AML-193 (cell line): ENCODE measurements around the gene NPAT.

Source experiments
- DNase-seq, 2 experiments: peaks; one replicate each; lab custom pipeline; 2025; lab: John Stamatoyannopoulos, UW

The NPAT gene

DNA sequence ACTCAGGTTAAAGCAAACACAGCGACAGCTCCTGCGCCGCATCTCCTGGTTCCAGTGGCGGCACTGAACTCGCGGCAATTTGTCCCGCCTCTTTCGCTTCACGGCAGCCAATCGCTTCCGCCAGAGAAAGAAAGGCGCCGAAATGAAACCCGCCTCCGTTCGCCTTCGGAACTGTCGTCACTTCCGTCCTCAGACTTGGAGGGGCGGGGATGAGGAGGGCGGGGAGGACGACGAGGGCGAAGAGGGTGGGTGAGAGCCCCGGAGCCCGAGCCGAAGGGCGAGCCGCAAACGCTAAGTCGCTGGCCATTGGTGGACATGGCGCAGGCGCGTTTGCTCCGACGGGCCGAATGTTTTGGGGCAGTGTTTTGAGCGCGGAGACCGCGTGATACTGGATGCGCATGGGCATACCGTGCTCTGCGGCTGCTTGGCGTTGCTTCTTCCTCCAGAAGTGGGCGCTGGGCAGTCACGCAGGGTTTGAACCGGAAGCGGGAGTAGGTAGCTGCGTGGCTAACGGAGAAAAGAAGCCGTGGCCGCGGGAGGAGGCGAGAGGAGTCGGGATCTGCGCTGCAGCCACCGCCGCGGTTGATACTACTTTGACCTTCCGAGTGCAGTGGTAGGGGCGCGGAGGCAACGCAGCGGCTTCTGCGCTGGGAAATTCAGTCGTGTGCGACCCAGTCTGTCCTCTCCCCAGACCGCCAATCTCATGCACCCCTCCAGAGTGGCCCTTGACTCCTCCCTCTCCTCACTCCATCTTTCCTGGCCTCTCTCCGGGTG, at the start of gene NPAT, which contains the start of gene ATM:
Gene NPAT, minus strand, starts transcription at position 65 of the 774 bp plus-strand sequence. CDS start 102 bp downstream, outside the sequence.
Gene ATM, plus strand, starts transcription at position 494 of the 774 bp plus-strand sequence. CDS start 4,558 bp downstream, outside the sequence.
- peak; percentile 100 for DNase-seq

DNA sequence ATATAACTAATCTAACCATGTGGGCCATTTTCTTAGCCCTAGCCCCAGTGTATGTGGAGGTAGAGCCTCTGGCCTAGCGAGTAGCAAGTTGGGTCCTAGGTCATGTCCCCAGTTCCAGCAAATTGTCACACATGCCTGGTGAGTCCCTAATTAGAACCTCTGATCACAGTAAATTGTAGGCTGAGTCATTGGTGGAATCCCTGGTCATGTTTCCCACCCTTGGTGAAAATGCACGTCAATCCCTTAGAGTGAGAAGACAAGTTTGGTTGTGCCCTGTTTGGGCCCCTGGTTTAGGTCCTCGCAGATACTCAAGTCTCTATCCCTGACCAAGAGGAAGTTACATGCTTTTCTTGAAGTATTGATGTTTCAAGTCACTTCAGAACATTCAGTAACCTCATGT, 47.1 kb upstream of the NPAT start:
- DNase-seq, result no peak

DNA sequence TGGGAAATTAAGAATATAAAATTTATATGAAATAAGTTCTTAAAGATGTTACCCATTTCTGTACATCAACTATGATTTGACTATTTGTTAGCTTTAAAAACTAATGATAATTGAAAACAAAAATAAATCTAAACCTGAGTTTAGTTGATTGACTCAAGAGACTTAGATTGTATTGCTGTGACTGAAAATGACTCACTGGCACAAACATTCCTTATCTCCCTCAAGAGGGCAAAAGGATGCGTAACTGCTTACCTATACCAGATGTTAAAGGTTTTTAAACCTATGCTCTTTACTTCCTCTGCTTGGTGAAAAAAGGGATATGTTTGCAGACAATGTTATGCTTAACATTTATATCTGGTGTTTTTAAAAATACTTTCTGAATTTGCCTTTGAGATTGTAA, 30.7 kb upstream of the NPAT start:
- DNase-seq, result no peak

DNA sequence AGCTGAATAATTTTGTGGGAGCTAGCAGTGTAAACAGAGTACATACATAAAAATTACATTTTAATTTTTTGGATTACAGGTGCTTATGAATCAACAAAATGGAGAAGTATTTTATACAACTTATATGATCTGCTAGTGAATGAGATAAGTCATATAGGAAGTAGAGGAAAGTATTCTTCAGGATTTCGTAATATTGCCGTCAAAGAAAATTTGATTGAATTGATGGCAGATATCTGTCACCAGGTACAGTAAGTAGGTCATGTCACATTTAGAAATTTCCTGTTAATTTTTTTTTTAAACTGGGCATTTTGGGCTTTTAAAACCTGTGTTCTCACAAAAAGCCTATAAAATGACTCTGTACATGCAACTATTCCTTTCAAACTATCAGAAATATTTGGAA, 24.4 kb upstream of the NPAT start:
- no peak for DNase-seq

DNA sequence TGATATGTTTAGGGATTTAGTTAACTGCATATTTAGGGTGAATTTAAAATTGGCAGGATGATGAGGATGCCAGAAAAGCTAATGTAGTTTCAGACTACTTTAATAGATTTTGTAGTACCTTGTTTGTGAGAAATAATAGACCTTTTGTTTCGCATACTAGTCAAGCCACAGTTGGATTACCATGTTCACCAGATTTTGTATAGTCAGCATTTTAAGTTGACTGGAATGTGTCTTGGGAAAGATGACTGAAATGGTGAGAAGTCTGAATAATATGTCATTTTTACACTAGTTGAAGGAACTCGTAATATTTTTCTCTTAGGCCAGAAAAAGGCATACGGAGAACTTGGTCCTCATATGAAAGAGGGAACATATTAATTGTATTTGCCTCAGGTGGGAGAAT, 23.9 kb upstream of the NPAT start:
- no peak for DNase-seq

DNA sequence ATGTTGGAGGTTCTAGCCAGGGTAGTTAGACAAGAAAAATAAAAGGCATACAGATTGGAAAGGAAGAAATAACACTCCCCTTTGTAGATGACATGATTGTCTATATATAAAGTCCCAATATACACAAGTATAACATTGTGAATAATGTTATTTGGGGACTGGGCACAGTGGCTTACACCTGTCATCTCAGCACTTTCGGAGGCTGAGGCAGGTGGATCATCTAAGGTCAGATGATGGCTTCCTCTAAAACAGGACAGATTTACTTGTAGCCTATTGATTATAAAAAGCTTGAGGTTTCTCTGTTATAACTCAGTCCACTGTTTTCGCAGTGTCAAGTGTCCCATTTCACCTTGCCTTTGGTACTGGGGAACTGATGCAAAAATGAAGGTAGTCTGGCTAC, 20.0 kb upstream of the NPAT start:
- DNase-seq, result no peak

DNA sequence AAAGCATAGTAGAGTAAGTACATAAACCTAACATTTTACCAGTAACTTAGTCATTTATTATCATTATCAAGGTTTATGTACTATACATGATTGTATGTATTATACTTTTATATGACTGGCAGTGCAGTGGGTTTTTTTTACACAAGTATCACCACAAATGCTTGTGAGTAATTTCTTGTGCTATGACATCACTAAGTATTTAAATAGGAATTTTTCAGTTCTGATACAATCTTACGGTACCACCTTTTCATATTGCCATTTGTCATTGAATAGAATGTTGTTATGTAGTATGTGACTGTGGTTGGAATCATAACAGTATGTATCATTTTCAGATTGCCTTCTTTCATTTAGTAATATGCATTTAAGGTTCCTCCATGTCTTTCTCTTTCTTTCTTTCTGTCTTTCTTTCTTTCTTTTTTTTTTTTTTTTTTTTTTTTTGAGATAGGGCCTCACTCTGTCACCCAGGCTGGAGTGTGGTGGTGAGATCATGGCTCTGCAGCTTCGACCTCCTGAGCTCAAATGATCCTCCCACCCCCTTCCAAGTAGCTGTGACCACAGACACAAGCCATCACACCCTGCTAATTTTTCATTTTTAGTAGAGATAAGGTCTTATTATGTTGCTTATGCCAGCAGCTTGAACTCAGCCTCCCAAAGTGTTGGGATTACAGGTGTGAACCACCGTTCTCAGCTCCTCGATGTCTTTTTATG, 19.0 kb upstream of the NPAT start:
- no peak for DNase-seq

DNA sequence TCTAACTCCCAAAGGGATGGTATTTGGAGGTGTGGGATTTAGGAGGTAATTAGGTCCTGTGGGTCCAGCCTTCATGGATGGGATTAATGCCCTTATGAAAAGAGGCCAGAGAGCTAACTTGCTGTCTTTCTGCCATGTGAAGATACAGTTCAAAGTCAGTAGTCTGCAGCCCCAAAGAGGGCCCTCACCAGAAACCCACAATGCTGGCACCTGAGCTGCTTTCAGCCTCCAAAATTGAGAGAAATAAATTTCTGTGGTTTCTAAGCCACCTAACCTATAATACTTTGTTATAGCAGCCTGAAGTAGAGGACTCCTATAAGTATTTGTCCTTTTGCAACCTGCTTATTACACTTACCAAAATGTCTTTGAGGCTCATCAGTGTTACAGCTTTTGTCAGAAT, 16.6 kb upstream of the NPAT start:
- no peak for DNase-seq

DNA sequence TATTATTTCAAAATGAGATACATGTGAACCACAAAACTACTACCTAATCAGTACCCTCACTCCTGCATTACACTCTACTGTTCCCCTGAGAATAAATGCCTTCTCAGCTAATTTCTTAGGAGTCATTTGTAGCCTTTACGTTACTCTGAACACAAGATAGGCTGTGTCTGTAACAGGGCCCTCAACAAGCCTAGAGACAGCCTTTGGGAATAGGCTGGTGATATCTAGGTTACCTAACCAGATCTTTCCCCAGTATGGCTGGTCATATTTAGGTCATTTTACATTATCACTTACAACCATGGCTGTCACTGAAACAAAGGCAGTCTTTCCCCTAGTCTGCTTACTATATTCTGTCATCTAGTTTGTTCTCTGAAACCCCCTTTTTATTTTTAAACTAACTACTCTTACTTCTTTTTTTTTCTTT, 14.6 kb upstream of the NPAT start:
- DNase-seq, result no peak

DNA sequence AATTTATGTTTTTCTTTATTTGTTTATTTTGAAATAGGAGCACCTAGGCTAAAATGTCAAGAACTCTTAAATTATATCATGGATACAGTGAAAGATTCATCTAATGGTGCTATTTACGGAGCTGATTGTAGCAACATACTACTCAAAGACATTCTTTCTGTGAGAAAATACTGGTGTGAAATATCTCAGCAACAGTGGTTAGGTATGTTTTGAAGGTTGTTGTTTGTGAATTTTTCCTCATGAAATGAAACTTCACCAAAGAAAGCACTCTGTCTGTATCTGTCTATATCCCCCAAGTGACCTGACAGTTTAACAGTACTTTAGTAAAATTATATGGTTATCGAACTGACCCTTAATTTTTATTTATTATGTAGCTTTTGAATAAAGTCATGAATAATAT, 13.2 kb upstream of the NPAT start:
- no peak for DNase-seq

DNA sequence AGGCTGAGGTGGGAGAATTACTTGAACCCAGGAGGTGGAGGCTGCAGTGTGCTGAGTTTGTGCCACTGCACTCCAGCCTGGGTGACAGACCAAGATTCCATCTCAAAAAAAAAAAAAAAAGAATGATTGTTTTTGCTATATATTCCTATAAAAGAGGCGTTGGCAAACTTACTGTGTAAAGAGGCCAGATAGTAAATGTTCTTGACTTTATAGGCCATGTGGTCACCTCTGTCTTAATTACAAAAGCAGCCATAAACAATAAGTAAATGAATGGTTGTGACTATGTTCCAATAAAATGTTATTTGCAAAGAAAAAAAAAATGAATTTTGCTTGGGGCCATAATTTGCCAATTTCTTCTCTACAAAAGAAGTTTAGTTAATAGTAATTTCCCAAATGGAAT, 12.8 kb upstream of the NPAT start:
- DNase-seq, result no peak

DNA sequence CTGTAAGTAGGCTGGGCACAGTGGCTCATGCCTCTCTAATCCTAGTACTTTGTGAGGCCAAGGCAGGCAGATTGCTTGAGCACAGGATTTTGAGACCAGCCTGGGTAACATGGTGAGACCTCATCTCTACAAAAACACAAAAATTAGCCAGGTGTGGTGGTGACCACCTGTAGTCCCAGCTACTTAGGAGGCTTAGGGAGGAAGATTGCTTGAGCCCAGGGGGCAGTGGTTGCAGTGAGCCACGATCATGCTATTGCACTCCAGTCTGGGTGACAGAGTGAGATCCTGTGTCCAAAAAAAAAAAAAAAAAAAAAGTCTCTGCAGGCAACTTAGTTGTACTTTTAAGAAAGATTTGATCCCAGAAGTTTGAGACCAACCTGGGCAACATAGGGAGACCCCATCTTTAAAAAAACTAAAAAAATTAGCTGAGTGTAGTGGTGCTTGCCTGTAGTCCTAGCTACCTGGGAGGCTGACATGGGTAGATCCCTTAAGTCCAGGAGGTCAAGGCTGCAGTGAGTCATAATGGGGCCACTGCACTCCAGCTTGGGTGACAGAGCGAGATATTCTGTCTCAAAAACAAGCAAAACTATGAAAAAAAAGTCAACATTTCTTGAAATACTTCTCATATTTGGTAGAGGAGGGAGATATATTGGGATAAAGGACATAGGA, 11.0 kb upstream of the NPAT start:
- DNase-seq, result no peak

DNA sequence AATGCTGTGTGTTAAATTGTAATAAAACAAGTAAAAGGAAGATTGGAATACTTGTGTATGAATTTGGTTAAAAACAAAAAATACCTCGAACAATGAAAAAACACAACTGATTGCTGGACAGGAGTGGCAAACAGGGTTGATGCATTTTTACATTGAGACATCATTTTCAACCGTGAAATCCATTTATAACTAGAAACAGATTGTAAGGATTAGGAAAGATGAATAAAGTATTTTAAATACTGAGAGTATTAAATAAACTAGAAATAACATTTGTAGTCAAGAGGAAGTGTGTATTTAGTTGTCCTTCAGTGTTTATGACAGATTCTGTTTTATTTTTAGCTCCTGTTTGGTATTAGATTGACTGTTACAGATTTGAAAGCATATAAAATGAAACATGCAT, 5.8 kb upstream of the NPAT start:
- no peak for DNase-seq

DNA sequence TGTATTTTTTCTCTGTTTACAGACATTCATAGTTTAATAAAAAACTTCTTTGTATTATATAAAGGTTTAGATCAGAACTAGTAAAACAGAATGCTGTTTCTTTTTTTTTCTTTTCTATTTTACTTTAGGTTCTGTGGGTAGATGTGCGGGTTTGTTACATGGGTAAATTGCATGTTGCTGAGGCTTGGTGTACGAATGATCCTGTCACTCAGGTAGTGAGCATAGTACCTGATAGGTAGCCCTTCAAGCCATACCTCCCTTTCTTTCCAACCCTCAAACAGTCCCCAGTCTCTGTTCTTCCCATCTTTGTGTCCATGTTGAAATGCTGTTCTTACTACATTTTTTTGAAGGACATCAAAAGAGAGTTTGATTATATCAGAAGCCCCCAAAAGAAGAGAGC, 3.6 kb upstream of the NPAT start:
- no peak for DNase-seq

DNA sequence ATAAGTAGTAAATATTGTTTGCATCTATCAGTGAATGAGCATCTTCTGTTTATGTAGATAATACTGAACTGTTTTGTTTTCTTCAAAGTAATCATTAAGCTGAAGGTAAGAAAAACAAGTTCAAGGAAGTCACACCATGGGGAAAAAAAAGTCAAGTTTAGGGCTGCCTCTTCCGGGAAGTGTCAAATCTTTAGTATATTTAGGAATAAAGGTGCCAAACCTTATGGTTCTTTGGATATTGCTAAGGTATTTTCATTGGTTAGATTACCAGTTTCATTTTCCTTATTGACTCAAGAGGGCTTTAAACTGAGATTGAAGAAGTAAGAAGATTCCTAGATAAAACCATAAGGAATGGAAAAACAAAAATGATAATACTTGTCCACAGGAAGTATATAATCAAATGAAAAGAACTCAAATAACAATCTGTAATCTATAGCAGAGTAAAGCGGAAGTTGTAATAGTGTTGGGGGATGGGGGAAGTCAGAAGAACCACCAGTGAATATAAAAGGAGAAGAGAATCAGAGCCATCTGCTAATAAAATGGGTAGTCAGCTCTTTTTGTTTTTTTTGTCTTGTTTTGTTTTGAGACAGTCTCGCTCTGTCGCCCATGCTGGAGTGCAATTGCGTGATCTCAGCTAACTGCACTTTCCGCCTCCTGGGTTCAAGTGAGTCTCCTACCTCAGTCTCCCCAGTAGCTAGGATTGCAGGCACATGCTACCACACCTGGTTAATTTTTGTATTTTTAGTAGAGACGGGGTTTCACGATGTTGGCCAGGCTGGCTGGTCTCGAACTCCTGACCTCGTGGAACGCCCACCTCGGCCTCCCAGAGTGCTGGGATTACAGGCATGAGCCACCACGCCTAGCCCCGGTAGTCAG, 2.7 kb upstream of the NPAT start:
- DNase-seq, result peak; percentile 27 to 53

DNA sequence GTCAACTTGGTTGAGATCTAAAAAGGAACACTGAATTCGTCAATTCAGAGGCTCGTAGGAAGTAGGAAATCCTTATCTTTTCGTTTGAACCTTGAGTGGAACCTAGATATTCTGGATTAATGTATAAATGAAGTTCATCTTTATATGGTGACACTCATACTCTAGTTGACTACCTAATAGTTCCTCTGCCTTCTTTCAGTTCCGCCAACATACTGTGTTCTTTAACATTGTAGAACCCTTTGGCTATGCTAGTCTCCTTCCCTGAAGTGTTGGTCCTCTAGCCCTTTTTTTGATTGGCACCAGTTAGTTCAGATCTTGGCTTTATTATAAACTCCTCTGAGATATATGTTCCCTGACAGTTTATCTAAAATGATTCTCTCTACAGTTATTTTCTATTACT, 1.9 kb upstream of the NPAT start:
- DNase-seq, result no peak

DNA sequence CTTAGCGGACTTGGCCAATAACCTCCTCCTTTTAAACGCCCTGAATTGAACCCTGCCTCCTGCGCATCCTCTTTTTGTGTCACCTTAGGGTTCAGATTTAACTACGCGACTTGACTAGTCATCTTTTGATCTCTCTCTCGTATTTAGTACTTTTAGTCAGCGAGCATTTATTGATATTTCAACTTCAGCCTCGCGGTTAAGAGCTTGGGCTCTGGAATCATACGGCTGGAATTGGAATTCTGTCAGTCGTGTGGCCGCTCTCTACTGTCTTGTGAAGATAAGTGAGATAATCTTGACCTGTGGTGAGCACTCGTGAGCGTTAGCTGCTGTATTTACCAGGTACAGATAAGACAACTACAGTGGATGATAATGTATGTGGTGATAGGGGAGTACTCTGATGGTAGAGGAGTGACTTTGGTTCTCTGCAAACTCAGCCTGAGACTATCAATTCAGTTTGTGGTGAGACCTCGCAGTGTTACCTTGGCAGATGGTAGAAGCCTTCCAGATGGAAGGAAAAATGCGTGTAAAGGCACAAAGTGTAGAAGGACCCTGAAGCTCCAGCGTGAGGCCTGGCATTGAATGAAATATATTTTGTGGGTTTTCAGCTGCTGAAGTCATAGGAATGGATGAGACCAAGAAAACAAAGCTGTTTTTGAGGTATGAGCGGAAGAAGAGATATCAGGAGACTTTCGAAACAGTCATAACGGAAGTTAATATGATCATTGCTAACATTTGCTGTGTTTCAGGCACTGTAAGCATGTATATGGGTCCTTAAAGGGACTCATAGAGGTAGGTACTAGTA, 1.1 kb upstream of the NPAT start:
- peak; percentile 9 to 15 for DNase-seq

DNA sequence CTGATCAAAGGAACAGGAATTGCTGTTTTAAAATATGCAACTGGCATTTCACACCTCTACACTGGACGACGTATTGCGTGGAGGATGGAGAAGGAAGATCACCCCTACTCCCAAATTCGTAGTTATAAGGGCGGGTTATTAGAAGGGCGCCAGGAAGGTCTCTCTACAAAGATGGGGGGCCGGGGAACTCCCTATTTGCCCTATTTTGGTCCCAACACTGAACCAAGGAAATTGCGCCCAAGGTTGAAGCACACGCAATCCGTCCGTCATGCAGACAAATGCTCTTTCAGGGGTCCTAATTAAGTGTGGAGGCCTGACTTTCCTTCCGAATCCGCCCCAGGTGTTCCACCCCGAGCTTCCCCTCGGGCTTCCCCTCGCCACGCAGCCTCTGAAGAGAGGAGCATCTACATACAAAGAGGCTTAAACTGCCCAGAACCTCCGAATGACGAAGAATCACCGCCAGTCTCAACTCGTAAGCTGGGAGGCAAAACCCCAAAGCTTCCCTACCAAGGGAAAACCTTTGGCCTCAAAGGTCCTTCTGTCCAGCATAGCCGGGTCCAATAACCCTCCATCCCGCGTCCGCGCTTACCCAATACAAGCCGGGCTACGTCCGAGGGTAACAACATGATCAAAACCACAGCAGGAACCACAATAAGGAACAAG, 396 bp downstream of the NPAT start:
- DNase-seq, result no peak

DNA sequence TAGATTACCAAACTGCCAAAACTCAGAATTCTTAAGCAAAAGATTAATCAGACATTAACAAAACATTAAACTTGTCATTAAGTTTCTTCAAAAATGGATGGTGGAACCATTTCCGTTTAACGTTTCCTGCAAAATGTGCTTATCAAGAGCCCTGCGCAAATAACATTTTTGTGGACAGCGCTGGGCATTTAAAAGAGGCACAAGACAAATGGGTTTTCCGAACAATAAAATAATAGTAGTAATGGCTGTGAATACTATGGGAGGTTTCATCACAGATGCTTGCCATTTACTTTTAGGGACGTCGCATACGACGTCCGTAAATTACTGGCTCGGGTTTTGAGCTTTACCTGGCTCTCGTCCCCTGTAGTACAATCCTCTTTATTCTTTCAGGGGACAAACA, 1.1 kb downstream of the NPAT start:
- no peak for DNase-seq

DNA sequence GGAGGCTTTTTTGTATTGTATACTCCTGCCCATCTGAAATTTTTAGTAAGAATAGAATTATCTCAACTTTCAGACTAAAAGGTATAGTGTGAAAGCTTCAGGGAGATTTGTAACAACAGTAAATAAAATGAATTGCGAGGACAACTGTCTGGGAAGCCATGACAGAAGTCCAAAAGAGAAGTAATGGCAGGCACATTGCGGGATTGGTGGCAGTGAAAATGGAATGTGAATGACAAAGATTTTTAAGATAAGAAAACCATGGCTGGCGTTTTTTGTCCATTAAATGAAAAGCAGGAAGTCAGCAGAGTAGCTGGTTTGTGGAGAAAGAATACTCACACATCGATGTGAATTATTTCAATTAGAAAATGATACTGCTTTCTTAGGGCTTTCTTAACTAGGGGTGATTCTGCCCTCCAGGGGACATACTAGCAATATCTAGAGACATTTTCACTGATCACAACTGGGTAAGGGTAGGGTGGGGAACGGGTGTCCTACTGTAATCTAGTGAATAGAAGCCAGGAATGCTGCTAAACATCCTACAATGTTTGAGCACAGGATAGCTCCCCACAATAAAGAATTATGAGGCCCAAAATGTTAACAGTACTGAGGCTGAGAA, 1.6 kb downstream of the NPAT start:
- DNase-seq, result peak in 1 of 2 experiments; percentile 25
